Stimulated activated CD8-positive, alpha-beta memory T cell treated with anti-CD3 and anti-CD28 coated beads, Interleukin-2, amount 100 ng/mL, for 1 hour (primary cell): Measurements from ENCODE around the gene PPP1R13B.

Source experiments
- DNase-seq, 2 donors: peaks; one replicate each; pipeline ENCODE4 v3.0.0-alpha.2; 2020; ENCODE audit warnings: low read depth in 2 of 2

PPP1R13B gene

DNA sequence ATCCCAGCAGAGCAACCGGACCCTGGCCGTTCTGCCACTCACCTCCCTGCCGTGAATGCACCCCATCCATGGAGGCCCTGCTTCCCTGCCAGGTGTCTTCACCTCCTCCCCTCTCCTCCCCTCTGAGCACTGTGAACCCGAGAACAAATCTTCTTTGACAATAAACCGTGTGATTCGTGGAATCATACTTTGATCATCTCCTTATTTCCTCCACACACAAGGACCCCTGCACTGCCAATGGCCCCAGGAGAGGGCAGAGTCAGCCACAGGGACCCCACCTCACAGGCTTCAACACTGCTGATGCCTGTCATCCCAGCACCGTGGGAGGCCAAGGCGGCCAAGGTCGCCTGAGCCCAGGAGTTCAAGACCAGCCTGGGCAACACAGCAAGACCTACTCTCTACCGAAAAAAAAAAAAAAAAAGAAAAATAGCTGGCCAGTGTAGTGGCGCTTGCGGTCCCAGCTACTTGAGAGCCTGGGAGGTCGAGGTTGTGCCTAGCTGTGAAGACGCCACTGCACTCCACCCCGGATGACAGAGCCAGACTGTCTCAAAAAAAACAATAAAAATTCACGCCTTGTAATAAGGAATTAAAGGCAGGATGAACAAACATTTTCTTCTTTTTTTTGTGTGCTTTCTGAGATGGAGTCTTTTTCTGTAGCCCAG is 133.2 kb downstream of the PPP1R13B start:
- no peak for DNase-seq

GRCh38 chr14:103713304-103714062 is 133.9 kb downstream of the PPP1R13B start:
- no peak for DNase-seq

DNA sequence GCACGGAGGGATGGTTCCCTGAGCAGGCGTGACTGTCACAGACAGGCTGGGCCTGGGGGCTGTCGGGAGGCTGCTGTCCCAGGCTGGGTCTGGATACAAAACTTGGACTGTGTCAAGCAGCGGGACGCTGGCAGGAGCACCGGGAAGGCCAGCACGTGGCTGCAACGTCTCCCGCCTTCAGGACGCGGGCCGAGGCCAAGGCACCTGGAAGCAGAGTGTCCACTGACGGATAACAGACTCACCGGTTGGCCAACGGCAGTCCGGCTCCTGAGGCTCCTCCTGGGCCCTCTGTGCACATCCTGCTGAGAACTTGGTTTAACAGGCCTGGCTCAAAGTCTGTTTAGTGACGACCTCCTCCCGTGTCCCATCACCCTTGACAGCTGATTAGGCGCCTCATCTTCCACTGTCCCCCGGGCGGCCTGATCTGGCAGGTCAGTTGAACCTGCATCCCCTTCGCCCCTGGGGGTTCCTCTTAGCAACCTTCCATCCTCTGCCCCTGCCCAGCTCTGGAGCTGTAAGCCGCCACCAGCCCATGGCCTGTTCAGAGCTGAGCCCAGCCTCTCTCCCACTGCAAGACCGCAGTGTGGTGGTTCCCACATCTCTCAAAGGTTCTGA is 134.6 kb downstream of the PPP1R13B start:
- no peak for DNase-seq

DNA sequence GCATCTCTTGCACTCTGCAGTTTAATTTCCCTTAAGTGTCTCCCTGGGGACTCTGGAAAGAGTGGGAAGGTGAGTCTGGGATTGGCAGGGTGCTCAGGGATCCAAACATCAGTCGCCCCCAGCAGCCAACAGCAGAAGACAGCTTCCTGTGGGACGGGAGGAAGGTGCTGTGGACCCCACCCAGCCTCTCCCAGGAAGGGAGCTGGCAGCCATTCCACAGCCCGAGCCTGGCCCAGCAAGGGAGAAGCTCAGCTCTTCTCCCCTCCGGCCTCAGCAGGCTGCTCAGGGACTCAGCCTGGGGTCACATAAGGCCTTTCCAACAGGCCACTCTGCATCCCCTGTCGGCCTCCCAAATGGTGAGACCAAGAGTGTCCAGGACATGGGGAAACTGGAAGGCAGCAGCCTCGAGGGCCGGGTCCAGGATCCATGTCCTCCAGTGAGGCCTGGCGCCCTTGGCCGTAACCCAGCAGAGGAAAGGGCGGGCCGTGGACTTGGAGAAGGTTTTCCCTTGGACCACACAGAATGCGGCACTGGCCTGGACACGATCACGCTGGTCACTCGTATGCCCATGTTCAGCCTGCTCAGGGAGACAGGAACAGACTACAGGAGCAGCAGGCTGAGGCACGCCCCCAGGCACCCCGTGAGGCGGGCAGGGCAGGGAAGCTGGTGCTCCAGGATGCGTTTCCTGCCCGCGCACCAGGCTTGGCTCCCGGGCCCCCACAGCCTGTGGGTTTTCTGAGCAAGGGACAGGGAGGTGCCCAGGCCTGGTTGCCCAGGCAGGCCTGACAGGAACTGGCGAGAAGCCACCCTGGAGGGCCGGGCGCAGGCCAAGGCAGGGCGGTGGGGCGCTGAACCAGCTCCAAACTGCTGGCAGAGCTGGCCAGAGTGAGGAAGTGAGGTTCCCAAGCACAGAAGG is 135.6 kb downstream of the PPP1R13B start:
- no peak for DNase-seq

- DNase-seq, result no peak
Measured at GRCh38 chr14:103710771-103711377, 136.5 kb downstream of the PPP1R13B start.

DNA sequence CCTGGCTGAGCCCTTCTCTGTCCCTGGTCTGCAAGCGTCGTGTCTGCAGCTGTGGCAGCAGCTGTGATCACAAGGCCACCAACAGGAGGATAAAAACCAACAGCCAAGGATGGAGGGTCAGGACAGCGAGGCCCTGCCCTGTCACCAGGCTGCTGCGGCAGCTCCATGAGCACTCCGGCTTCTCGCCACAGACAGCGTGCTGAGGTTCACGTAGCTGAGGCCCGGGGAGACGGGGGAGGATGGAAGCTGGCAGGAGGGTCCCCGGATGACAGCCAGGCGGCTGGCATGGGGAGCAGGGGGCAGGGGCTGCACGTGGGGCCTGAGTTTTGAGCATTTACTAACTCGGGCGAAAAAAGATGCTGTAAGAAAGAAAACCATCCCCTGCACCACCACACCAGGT is 137.6 kb downstream of the PPP1R13B start:
- DNase-seq, result no peak

- no peak for DNase-seq
Measured at GRCh38 chr14:103708750-103709187, 138.6 kb downstream of the PPP1R13B start.

DNA sequence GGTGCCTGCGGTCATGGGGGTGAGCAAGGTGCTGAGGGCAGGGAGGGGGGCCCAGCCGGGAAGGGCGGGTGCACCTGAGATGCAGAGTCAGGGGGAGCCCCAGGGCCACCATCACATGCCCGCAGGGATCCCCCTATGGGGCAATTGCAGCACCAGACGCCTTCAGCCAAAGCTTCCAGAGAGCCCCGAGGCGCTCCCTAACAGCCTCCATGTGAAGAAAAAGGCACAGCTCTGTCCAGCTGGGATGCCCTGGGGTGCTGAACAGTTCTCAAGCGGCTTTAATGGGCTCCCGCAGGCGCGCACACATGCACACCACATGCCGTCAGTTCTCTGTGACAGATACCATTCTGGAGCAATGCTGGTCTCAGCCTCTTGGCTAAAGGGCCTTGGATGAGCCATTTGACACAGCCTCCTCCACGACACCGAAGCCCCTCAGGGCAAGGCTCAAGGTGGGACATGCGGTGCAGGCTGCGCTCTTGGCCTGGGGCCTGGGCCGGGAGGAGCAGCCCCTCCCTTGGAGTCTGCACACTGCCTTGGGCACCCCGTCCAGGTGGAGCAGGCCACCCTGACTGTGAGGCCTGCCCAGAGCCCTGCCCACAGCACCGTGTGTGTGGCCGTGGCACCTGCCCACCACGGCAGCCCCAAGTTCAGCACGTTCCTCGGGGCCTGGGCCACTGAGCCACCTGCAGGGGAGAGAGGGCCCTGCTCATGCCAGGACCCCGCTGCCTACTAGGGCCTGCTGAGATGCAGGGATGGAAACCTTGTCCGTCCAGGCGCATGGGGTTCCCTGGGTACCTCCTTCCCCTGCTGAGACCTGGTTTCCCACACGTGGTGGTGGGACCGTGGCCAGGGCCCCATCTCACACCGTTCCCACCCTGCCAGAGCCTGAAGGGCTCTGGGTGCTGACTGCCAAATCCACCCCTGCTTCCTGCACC is 139.8 kb downstream of the PPP1R13B start:
- DNase-seq, result no peak

- DNase-seq, result no peak
Measured at GRCh38 chr14:103706551-103707328, 140.6 kb downstream of the PPP1R13B start.

- no peak for DNase-seq
Measured at GRCh38 chr14:103705504-103706284, 141.7 kb downstream of the PPP1R13B start.

DNA sequence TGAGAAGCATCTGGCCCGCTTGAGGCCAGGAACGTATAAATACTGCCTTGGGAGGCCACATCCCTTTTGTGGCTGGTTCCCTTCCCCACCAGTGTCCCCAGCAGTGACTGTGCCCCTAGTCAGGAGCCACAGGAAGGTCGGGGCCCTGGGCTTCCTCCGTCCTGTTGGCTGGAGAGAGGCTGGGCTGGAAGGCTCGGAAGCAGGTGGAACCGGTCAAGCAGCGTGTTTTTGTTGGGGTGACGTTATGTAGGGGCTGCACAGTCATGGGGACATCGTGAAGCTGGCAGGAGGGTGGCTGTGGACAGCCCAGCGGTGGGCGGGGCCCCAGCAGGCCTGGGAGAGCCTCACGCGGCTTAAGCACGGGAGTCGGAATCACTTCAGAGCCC is 142.3 kb downstream of the PPP1R13B start:
- DNase-seq, result no peak

- DNase-seq, result no peak
Measured at GRCh38 chr14:103704708-103705107, 142.7 kb downstream of the PPP1R13B start.

DNA sequence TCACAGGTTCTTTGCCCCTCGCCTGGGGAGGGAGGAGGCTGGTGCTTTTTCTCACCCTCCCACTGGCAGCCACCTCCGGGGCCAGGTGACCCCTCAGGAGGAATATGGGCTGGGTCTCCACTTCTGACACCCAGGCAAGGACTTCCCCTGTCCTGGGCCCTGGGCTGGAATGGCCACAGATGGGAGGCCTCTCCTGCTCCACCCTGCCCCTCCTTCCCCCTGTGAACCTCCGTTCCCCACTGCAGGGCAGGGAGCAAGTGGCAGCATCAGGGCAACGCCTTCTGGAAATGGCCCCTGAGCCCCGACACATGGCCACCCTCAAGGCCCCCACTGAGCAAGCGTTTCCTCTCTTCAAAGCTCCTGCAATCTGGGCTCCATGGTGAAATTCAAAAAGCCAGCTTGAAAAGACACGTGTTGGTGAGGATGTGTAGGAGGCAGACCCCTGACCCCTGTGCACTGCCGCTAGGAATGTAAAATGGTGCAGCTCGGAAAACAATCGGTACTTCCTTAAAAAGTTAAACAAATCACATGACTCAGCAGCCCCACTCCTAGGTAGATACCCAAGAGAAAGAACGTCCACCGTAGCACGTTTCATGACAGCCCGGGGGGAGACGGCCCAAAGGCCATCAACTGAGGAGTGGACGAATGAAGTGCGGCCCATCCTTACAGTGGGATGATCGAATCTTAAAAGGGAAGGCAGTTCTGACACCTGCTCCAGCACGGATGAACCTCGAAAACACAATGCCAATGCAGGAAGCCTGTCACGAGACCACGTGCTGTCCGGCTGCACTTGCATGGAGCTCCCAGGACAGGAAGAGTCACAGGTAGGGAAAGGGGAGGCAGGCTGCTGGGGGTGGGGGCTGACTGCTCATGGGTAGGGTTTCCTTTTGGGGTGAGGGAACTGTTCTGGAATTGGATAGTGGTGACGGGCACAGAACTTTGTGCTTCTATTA is 143.7 kb downstream of the PPP1R13B start:
- no peak for DNase-seq

DNA sequence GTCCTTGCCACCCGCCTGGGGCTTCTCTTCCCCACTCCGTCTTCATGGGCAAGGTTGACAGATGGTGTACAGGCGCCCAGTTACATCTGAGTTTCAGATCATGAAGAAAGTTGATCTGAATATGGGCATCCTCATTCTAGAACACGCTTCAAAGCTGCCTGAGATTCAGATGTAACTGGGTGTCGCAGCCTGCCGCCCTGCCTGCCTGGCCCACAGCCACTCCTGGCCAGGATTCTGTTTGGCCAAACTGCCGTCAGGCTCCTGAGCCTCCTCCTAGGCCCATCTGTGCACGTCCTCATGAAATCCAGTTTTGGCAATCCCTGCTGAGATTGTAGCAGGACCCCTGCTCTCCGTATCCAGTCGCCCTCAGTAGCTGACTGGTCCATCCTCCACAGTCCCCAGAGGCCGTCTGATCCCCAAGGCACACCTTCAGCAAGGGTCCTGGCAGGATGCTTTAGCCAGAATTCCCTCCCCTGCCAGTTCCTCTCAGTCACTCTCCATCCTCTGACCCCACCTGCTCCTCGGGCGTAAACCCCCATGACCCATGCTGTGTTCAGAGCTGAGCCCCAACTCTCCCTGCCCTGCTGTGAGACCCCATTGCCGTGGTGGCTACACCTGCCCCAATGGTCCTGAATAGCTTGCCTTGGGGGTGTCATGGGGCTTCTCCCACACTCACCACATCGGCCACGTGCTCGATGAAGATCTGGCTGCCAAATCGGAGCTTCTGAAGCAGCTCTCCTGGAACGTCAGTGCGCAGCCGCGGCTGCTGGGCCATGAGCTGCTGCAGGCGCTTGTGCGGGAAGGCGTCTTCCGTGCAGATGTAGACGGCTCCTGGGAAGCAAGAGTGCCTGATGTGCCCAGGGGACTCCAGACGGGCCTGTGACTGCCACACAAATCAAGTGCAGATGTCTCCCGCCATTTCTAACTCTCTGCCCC is 144.6 kb downstream of the PPP1R13B start:
- DNase-seq, result no peak

- DNase-seq, result no peak
Measured at GRCh38 chr14:103702095-103702494, 145.3 kb downstream of the PPP1R13B start.

DNA sequence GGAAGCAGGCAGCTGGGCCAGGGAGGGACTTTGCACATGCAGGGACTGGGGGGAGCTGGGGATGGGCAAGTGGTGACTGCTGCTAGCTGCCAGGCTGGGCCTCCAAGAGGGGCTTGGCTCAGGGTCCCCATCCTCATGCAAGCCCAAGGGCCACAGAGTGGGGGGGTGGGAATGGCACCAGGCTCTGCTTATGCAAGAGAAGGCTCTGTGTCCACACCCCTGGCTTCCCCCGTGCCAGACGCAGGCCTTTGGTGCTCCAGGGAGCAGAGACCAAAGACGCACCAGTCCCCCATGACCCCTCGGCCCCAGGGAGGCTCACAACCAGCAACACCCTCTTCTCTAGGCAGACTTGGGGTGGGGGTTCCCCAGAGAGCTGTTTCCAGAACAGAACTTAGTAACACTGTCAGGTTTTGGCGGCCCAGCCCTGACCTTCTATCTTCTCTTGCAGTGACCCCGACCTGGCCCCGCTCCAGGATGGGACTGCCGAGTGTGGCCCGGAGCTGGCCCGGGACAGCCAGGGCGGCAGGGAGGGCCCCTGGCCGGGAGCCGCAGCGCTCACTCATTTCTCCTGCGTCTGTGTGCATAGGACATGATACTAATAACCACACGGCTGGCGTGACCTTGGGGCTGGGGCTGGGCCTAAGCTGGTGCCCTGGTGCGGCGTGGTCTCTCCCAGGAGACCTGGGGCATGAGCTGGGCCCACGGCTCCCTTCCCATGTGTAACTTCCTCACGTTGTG is 146.5 kb downstream of the PPP1R13B start:
- DNase-seq, result no peak
